H1 (cell line): ENCODE results near the gene TAMALIN. TPM values are rescaled to one million over a fixed set of nuclear protein-coding genes. Genes with fewer than 3 reads are reported as not detected.

Experiments used
- CTCF ChIA-PET: fragments of 300-600 bp; sonication (Branson Sonifier 250); formaldehyde crosslinking; loops from one replicate; lab custom pipeline; 2021; ENCODE audit not compliant: partially characterized antibody; lab: Charles Lee
- POLR2A ChIA-PET: fragments of 300-600 bp; sonication (Branson Sonifier 250); formaldehyde crosslinking; loops from one replicate; lab custom pipeline; 2021; ENCODE audit warnings: inconsistent platforms; ENCODE audit not compliant: partially characterized antibody; lab: Charles Lee
- DNase-seq, 2 experiments: peaks; one replicate each; pipeline versions ENCODE4 v3.0.0 to v3.0.0-alpha.2; 2010 to 2022; ENCODE audit warnings: low spot score in 2 of 2, low read depth in 1 of 2, mixed read lengths in 1 of 2
- FAIRE-seq: peaks from 2 replicates; lab custom pipeline; 2011; peaks lifted over from hg19 to GRCh38; lab: Jason Lieb, UNC
- H2AFZ ChIP-seq: 2 replicates; pipeline ENCODE4 v1.8.1; 2012; ENCODE audit warnings: low read length, inconsistent platforms
- H2AK5ac ChIP-seq: 2 replicates; pipeline ENCODE4 v1.6.1; 2013; ENCODE audit warnings: low read depth, low read length
- H2BK120ac ChIP-seq: replicated peaks from 2 replicates; pipeline ENCODE3; 2013; ENCODE audit warnings: low read depth, low read length, inconsistent platforms
- H2BK12ac ChIP-seq: 2 replicates; pipeline ENCODE4 v1.6.1; 2013; ENCODE audit warnings: low read depth, low read length
- H2BK15ac ChIP-seq: 2 replicates; pipeline ENCODE4 v1.6.1; 2013; ENCODE audit warnings: low read length
- H2BK20ac ChIP-seq: 2 replicates; pipeline ENCODE4 v1.6.1; 2013; ENCODE audit warnings: low read length
- H2BK5ac ChIP-seq: 2 replicates; pipeline ENCODE4 v1.6.1; 2013; ENCODE audit warnings: low read depth, low read length
- H3K14ac ChIP-seq: 2 replicates; pipeline ENCODE4 v1.6.1; 2013; ENCODE audit warnings: inconsistent platforms; ENCODE audit not compliant: insufficient read length
- H3K18ac ChIP-seq: 2 replicates; pipeline ENCODE4 v1.6.1; 2013; ENCODE audit warnings: low read length; ENCODE audit errors: extremely low read depth
- H3K23ac ChIP-seq: 2 replicates; pipeline ENCODE4 v1.6.1; 2013; ENCODE audit warnings: inconsistent platforms; ENCODE audit not compliant: insufficient read length
- H3K23me2 ChIP-seq: 2 replicates; pipeline ENCODE4 v1.6.1; 2013; ENCODE audit warnings: low read depth, low read length
- H3K27ac ChIP-seq: 2 replicates; pipeline ENCODE4 v1.6.1; 2011; ENCODE audit warnings: low read depth, low read length, inconsistent platforms
- H3K27me3 ChIP-seq, 4 experiments: replicated peaks in 1 of 4; 1 replicate in 1 of 4; 2 replicates in 3 of 4; pipeline versions ENCODE4 v1.6.1 to v1.8.1; 2011 to 2013; ENCODE audit warnings: low read length in 3 of 4, mild to moderate bottlenecking in 3 of 4, inconsistent platforms in 2 of 4, mixed read lengths in 2 of 4, moderate library complexity in 1 of 4; ENCODE audit not compliant: control insufficient read depth in 3 of 4, insufficient read depth in 3 of 4; ENCODE audit errors: extremely low read depth in 1 of 4
- H3K36me3 ChIP-seq, 4 experiments: 2 replicates each; pipeline versions ENCODE4 v1.6.1 to v1.8.1; 2011 to 2013; ENCODE audit warnings: mild to moderate bottlenecking in 4 of 4, low read length in 3 of 4, moderate library complexity in 2 of 4, control low read depth in 1 of 4, inconsistent platforms in 1 of 4; ENCODE audit not compliant: insufficient read depth in 4 of 4, control insufficient read depth in 2 of 4
- H3K4ac ChIP-seq: replicated peaks from 2 replicates; pipeline ENCODE3; 2013; ENCODE audit warnings: low read length, low read depth, mixed read lengths, inconsistent platforms; ENCODE audit not compliant: insufficient read length
- H3K4me1 ChIP-seq, 4 experiments: replicated peaks in 1 of 4; 1 replicate in 1 of 4; 2 replicates in 3 of 4; pipeline versions ENCODE4 v1.6.1 to v1.8.1; 2011 to 2013; ENCODE audit warnings: low read length in 3 of 4, inconsistent platforms in 2 of 4, mixed read lengths in 1 of 4; ENCODE audit not compliant: insufficient read depth in 4 of 4, control insufficient read depth in 3 of 4
- H3K4me2 ChIP-seq, 2 experiments: 2 replicates each; pipeline versions ENCODE4 v1.6.1 to v1.8.1; 2011 to 2013; ENCODE audit warnings: low read depth in 2 of 2, low read length in 2 of 2, control low read depth in 1 of 2, inconsistent platforms in 1 of 2, mild to moderate bottlenecking in 1 of 2; ENCODE audit not compliant: insufficient read depth in 1 of 2
- H3K4me3 ChIP-seq, 4 experiments: fragments of 200-600, 300-600 bp in 1 of 4; sonication (generic), shearing (Covaris generic), sonication (Bioruptor Twin) in 1 of 4; 2 replicates each; pipeline versions ENCODE4 v1.5.1 to v1.8.1; 2011 to 2016; ENCODE audit warnings: low read length in 4 of 4, low read depth in 3 of 4, control low read depth in 2 of 4, inconsistent platforms in 2 of 4, mild to moderate bottlenecking in 2 of 4, mixed read lengths in 1 of 4, moderate library complexity in 1 of 4; ENCODE audit not compliant: insufficient read depth in 2 of 4; ENCODE audit errors: extremely low read depth in 1 of 4
- H3K56ac ChIP-seq: replicated peaks from 2 replicates; pipeline ENCODE3; 2013; ENCODE audit warnings: low read depth, mild to moderate bottlenecking, mixed read lengths, low read length, inconsistent platforms; ENCODE audit not compliant: insufficient read length
- H3K79me1 ChIP-seq: 2 replicates; pipeline ENCODE4 v1.6.1; 2013; ENCODE audit warnings: low read depth, low read length, control low read depth
- H3K79me2 ChIP-seq, 2 experiments: 2 replicates each; pipeline versions ENCODE4 v1.6.1 to v1.8.1; 2012 to 2013; ENCODE audit warnings: low read length in 2 of 2, mild to moderate bottlenecking in 2 of 2, inconsistent platforms in 1 of 2; ENCODE audit not compliant: insufficient read depth in 2 of 2, control insufficient read depth in 1 of 2
- H3K9ac ChIP-seq, 4 experiments: replicated peaks in 1 of 4; 1 replicate in 1 of 4; 2 replicates in 3 of 4; pipeline versions ENCODE4 v1.6.1 to v1.8.1; 2011 to 2013; ENCODE audit warnings: low read depth in 3 of 4, low read length in 3 of 4, control low read depth in 2 of 4, mild to moderate bottlenecking in 2 of 4, moderate library complexity in 2 of 4, inconsistent platforms in 1 of 4; ENCODE audit errors: extremely low read depth in 1 of 4
- H3K9me3 ChIP-seq, 2 experiments: 2 replicates each; pipeline versions ENCODE4 v1.6.1 to v1.8.1; 2012 to 2013; ENCODE audit warnings: mild to moderate bottlenecking in 2 of 2, moderate library complexity in 2 of 2, control low read depth in 1 of 2, inconsistent platforms in 1 of 2, low read depth in 1 of 2, low read length in 1 of 2, mixed read lengths in 1 of 2; ENCODE audit not compliant: insufficient read depth in 2 of 2
- H4K20me1 ChIP-seq, 2 experiments: replicated peaks in 1 of 2; 2 replicates each; pipeline versions ENCODE3 to v1.8.1; 2011 to 2013; ENCODE audit warnings: inconsistent platforms in 2 of 2, low read length in 2 of 2, mild to moderate bottlenecking in 1 of 2; ENCODE audit not compliant: insufficient read depth in 2 of 2, control insufficient read depth in 1 of 2
- H4K5ac ChIP-seq: 2 replicates; pipeline ENCODE4 v1.6.1; 2013; ENCODE audit warnings: low read length, low read depth, mixed read lengths, inconsistent platforms; ENCODE audit not compliant: insufficient read length
- H4K8ac ChIP-seq: 2 replicates; pipeline ENCODE4 v1.8.0; 2013; ENCODE audit warnings: mild to moderate bottlenecking, moderate library complexity, low read length, inconsistent platforms; ENCODE audit not compliant: insufficient read depth; ENCODE audit errors: extremely low read depth
- H4K91ac ChIP-seq: replicated peaks from 2 replicates; pipeline ENCODE3; 2013; ENCODE audit warnings: low read length, mixed read lengths, inconsistent platforms; ENCODE audit not compliant: insufficient read length
- POLR2AphosphoS5 ChIP-seq: IDR thresholded peaks from 2 replicates; pipeline ENCODE4 v1.6.1; 2011; ENCODE audit warnings: low read depth, low read length
- SAP30 ChIP-seq: fragments of 300-600 bp; sonication (generic); IDR thresholded peaks from 2 replicates; pipeline ENCODE4 v1.7.1; 2012; ENCODE audit warnings: low read length, moderate library complexity, mild to moderate bottlenecking, inconsistent platforms; ENCODE audit not compliant: insufficient read depth, insufficient replicate concordance
- YY1 ChIP-seq: IDR thresholded peaks from 2 replicates; pipeline ENCODE4 v1.6.1; 2011; ENCODE audit warnings: low read depth, mild to moderate bottlenecking, low read length
- WGBS, 2 experiments: shearing (Covaris generic) in 1 of 2; methylation state at CpG; one replicate each; pipeline versions ENCODE4 v1.1.6 to v1.1.7; 2013 to 2015; ENCODE audit warnings: low lambda C conversion rate in 2 of 2, mixed read lengths in 2 of 2, inconsistent platforms in 1 of 2, low coverage in 1 of 2, missing lambda C conversion rate in 1 of 2; ENCODE audit not compliant: insufficient replicate concordance in 2 of 2, insufficient coverage in 1 of 2, insufficient read length in 1 of 2; ENCODE audit errors: extremely low coverage in 1 of 2, missing lambda C conversion rate in 1 of 2; 5-methylcytosine and 5-hydroxymethylcytosine counted together
- polyA plus RNA-seq, 7 experiments: library from polyadenylated mRNA; depleted of rRNA in 3 of 7; stranded (reverse) in 5 of 7; unstranded in 2 of 7; fragments of >200 nt in 5 of 7; fragments of 200-250 nt in 2 of 7; gene quantifications; 1 replicate in 5 of 7; 2 replicates in 1 of 7; 4 replicates in 1 of 7; pipeline versions ENCODE4 v1.2.1 to v1.2.3, GENCODE V29; 2011 to 2013; ENCODE audit warnings: missing spikeins in 2 of 7, mixed read lengths in 2 of 7
- total RNA-seq: library from RNA; stranded (reverse); fragmentation: NEBNext Ultra II Directional; extraction: Animal tissue kit (Norgen Biotek cat#: 25700); gene quantifications from 2 replicates; pipeline ENCODE4 v1.2.1, GENCODE V29; 2021

The TAMALIN gene
- total and polyA plus RNA-seq, 2 of the 8 experiments (the other 6 are each of a cell fraction or from before 2014, with no cell fraction given): 2.6 to 4.9 TPM

GRCh38 chr12:51971679-51972421, 34.9 kb upstream of the TAMALIN start:
- FAIRE-seq (no peak), DNase-seq (no peak)
- H3K27me3 ChIP-seq: no peaks in the 10 kb centered on the region
- no peak overlapping the region for H2BK12ac ChIP-seq
- H2BK15ac ChIP-seq: no peak overlapping the region
- peaks cover 0 to 14% of the 10 kb centered on the region in 2 experiments; a peak in 1 of 4 replicates for H3K79me2 ChIP-seq
- no peak overlapping the region for H3K56ac ChIP-seq
- no peak overlapping the region for H2AFZ ChIP-seq
- H3K4ac ChIP-seq: no peak overlapping the region
- no peaks in the 10 kb centered on the region for H3K23me2 ChIP-seq
- no peak overlapping the region for H2BK120ac ChIP-seq
- peaks cover 3 to 10% (median 6%) of the 10 kb centered on the region in 4 experiments; a peak in 5 of 7 replicates for H3K4me1 ChIP-seq
- ChIA-PET POLR2A (no interaction called here), CTCF (interaction anchor here (0.9 to 4.9 kb wide), 11 partner anchors 9 to 139 kb away, joined by 3 to 55 read pairs (median 14); no protein-coding TSS in a partner anchor)
- H4K5ac ChIP-seq: no peak overlapping the region
- no peak overlapping the region for H3K27ac ChIP-seq
- no peak overlapping the region for H3K14ac ChIP-seq
- H3K23ac ChIP-seq: no peak overlapping the region
- H4K91ac ChIP-seq: no peak overlapping the region
- H4K20me1 ChIP-seq: peaks cover 9 to 20% of the 10 kb centered on the region in 2 experiments
- 80% methylated on average over 4 of the region's 4 CpGs; no CpG with 5 or more reads in 1 of the 2 experiments for WGBS, 2 experiments
- H2AK5ac ChIP-seq: no peak overlapping the region
- TF ChIP-seq YY1: no peak
- TF ChIP-seq POLR2AphosphoS5: no peak
- no peak for TF ChIP-seq SAP30
- H2BK5ac ChIP-seq: no peak overlapping the region
- H3K18ac ChIP-seq: no peak overlapping the region
- H3K4me3 ChIP-seq: no peak overlapping the region
- peaks cover 6% of the 10 kb centered on the region; the same call in 1 of the 2 replicates for H3K79me1 ChIP-seq
- H3K9ac ChIP-seq: no peak overlapping the region
- H3K36me3 ChIP-seq: peaks cover 2 to 10% (median 7%) of the 10 kb centered on the region in 4 experiments; a peak in 6 of 8 replicates
- H2BK20ac ChIP-seq: no peak overlapping the region
- H3K9me3 ChIP-seq: no peaks in the 10 kb centered on the region
- no peak overlapping the region for H3K4me2 ChIP-seq
- no peak overlapping the region for H4K8ac ChIP-seq
